SK-N-SH (cell line): ENCODE data around the gene LRRC36. TPM values are rescaled to one million over a fixed set of nuclear protein-coding genes. Genes with fewer than 3 reads are reported as not detected.

ENCODE experiments used
- CTCF ChIA-PET: fragments of 300-600, 350-600 bp; formaldehyde crosslinking; extraction: SDS; loops from one replicate; lab custom pipeline; 2021; lab: Yijun Ruan, JAX
- POLR2A ChIA-PET: fragments of 350-600 bp; sonication (Branson Sonifier 250); formaldehyde crosslinking; extraction: SDS; loops from one replicate; lab custom pipeline; 2020; ENCODE audit warnings: antibody characterized with exemption, inconsistent platforms; lab: Yijun Ruan, JAX
- DNase-seq: peaks from one replicate; pipeline ENCODE4 v3.0.0; 2012
- H2AFZ ChIP-seq: fragments of 200-600 bp; sonication (generic); 2 replicates; pipeline ENCODE4 v1.8.1; 2016; ENCODE audit warnings: antibody characterized with exemption, mild to moderate bottlenecking, low read depth
- H3F3A ChIP-seq: fragments of 200-600 bp; sonication (generic); replicated peaks from 2 replicates; pipeline ENCODE3; 2016; ENCODE audit warnings: antibody characterized with exemption, mild to moderate bottlenecking; ENCODE audit not compliant: insufficient read depth
- H3K27ac ChIP-seq, 2 experiments: fragments of 200-500 bp in 1 of 2; fragments of 200-600 bp in 1 of 2; sonication (Bioruptor generic) in 1 of 2; sonication (generic), shearing (Covaris generic) in 1 of 2; 2 replicates each; pipeline versions ENCODE4 v1.5.1 to v1.6.1; 2014 to 2016; ENCODE audit warnings: low read depth in 2 of 2, inconsistent platforms in 1 of 2, low read length in 1 of 2, mild to moderate bottlenecking in 1 of 2, mixed read lengths in 1 of 2
- H3K27me3 ChIP-seq: fragments of 200-600 bp; sonication (generic), shearing (Covaris generic); 2 replicates; pipeline ENCODE4 v1.6.1; 2016; ENCODE audit warnings: mixed run types; ENCODE audit not compliant: insufficient read depth
- H3K36me3 ChIP-seq, 2 experiments: fragments of 200-500 bp in 1 of 2; fragments of 200-600 bp in 1 of 2; sonication (Bioruptor generic) in 1 of 2; sonication (generic) in 1 of 2; replicated peaks in 1 of 2; 2 replicates each; pipeline versions ENCODE3 to v1.5.1; 2014 to 2016; ENCODE audit warnings: low read length in 1 of 2, mild to moderate bottlenecking in 1 of 2; ENCODE audit not compliant: insufficient read depth in 2 of 2, control insufficient read depth in 1 of 2
- H3K4me1 ChIP-seq, 2 experiments: fragments of 200-500 bp in 1 of 2; fragments of 200-600 bp in 1 of 2; sonication (Bioruptor generic) in 1 of 2; sonication (generic), shearing (Covaris generic) in 1 of 2; 2 replicates each; pipeline versions ENCODE4 v1.5.1 to v1.6.1; 2014 to 2016; ENCODE audit warnings: low read depth in 1 of 2, low read length in 1 of 2, mixed run types in 1 of 2; ENCODE audit not compliant: insufficient read depth in 2 of 2, control insufficient read depth in 1 of 2
- H3K4me2 ChIP-seq: fragments of 200-600 bp; sonication (generic), shearing (Covaris generic); 2 replicates; pipeline ENCODE4 v1.6.1; 2017; ENCODE audit warnings: mixed run types
- H3K4me3 ChIP-seq, 2 experiments: fragments of 200-500 bp in 1 of 2; fragments of 200-600 bp in 1 of 2; sonication (Bioruptor generic) in 1 of 2; sonication (generic), shearing (Covaris generic) in 1 of 2; 2 replicates each; pipeline versions ENCODE4 v1.5.1 to v1.8.1; 2014 to 2016; ENCODE audit warnings: low read depth in 2 of 2, inconsistent platforms in 1 of 2, low read length in 1 of 2, mild to moderate bottlenecking in 1 of 2, mixed read lengths in 1 of 2, moderate library complexity in 1 of 2
- H3K79me2 ChIP-seq: fragments of 200-600 bp; sonication (generic); 2 replicates; pipeline ENCODE4 v1.8.1; 2017; ENCODE audit warnings: mild to moderate bottlenecking; ENCODE audit not compliant: insufficient read depth
- H3K9ac ChIP-seq: fragments of 200-600 bp; sonication (generic); 2 replicates; pipeline ENCODE4 v1.6.1; 2017; ENCODE audit warnings: mixed run types
- H3K9me2 ChIP-seq: fragments of 200-600 bp; sonication (generic); 2 replicates; pipeline ENCODE4 v1.6.1; 2017; ENCODE audit warnings: mixed run types
- H3K9me3 ChIP-seq: fragments of 200-600 bp; sonication (generic); 2 replicates; pipeline ENCODE4 v1.6.1; 2017; ENCODE audit warnings: mixed run types, mild to moderate bottlenecking, moderate library complexity
- H4K20me1 ChIP-seq: fragments of 200-600 bp; sonication (generic); 2 replicates; pipeline ENCODE4 v1.6.1; 2017; ENCODE audit warnings: mild to moderate bottlenecking, mixed run types; ENCODE audit not compliant: insufficient read depth
- CHD2 ChIP-seq: fragments of 150-350 bp; IDR thresholded peaks from 2 replicates; pipeline ENCODE4 v1.6.1; 2018; ENCODE audit warnings: low read length; ENCODE audit not compliant: partially characterized antibody
- ELF1 ChIP-seq: IDR thresholded peaks from 2 replicates; pipeline ENCODE4 v1.4.0; 2012
- EZH2phosphoT487 ChIP-seq: fragments of 200-600 bp; sonication (generic); IDR thresholded peaks from 2 replicates; pipeline ENCODE4 v1.6.1; 2017; ENCODE audit warnings: low read depth, mixed run types, mild to moderate bottlenecking, antibody characterized with exemption, moderate library complexity, borderline replicate concordance
- JUND ChIP-seq: IDR thresholded peaks from 2 replicates; pipeline ENCODE4 v1.4.0; 2012
- MEF2A ChIP-seq: IDR thresholded peaks from 2 replicates; pipeline ENCODE4 v1.4.0; 2012; ENCODE audit warnings: low read depth, borderline replicate concordance
- MXI1 ChIP-seq: IDR thresholded peaks from 2 replicates; pipeline ENCODE4 v1.6.1; 2012; ENCODE audit warnings: mild to moderate bottlenecking, low read depth, low read length, improper control_type of control experiment
- NFIC ChIP-seq: IDR thresholded peaks from 2 replicates; pipeline ENCODE4 v1.4.0; 2012; ENCODE audit warnings: borderline replicate concordance
- NRF1 ChIP-seq: IDR thresholded peaks from 2 replicates; pipeline ENCODE4 v1.6.1; 2012; ENCODE audit warnings: low read depth, mild to moderate bottlenecking, low read length
- POLR2AphosphoS5 ChIP-seq: IDR thresholded peaks from 2 replicates; pipeline ENCODE4 v1.6.1; 2012; ENCODE audit warnings: low read depth, low read length
- RFX5 ChIP-seq: IDR thresholded peaks from 2 replicates; pipeline ENCODE4 v1.6.1; 2012; ENCODE audit warnings: mild to moderate bottlenecking, improper control_type of control experiment, low read length
- SIN3A ChIP-seq: IDR thresholded peaks from 2 replicates; pipeline ENCODE4 v1.6.1; 2012; ENCODE audit warnings: low read depth, mild to moderate bottlenecking, low read length, moderate library complexity, borderline replicate concordance
- SMC3 ChIP-seq: IDR thresholded peaks from 2 replicates; pipeline ENCODE4 v1.6.1; 2012; ENCODE audit warnings: low read depth, low read length, improper control_type of control experiment
- TCF12 ChIP-seq: IDR thresholded peaks from 2 replicates; pipeline ENCODE4 v1.4.0; 2012
- YY1 ChIP-seq: IDR thresholded peaks from 2 replicates; pipeline ENCODE4 v1.4.0; 2012; ENCODE audit warnings: low read depth, mild to moderate bottlenecking
- WGBS: methylation state at CpG from one replicate; pipeline ENCODE4 v1.1.6; 2017; ENCODE audit warnings: low lambda C conversion rate; 5-methylcytosine and 5-hydroxymethylcytosine counted together
- polyA plus RNA-seq, 3 experiments: library from polyadenylated mRNA; depleted of rRNA; stranded (reverse); fragments of >200 nt; gene quantifications; 2 replicates each; pipeline ENCODE4 v1.2.3, GENCODE V29; 2012
- TF ChIP-seq, protein P1 (sequence below): IDR thresholded peaks from 2 replicates; pipeline ENCODE4; 2012
- TF ChIP-seq, protein P2 (sequence below): fragments of 150-350 bp; IDR thresholded peaks from 2 replicates; pipeline ENCODE4 v1.6.1; 2016; ENCODE audit warnings: mild to moderate bottlenecking, low read depth, low read length
- TF ChIP-seq, protein P3 (sequence below): IDR thresholded peaks from 2 replicates; pipeline ENCODE4 v1.4.0; 2012; ENCODE audit warnings: low read depth

The LRRC36 gene
- polyA plus RNA-seq, 1 of the 3 experiments (the other 2 are of a cell fraction): 0.92 TPM

DNA sequence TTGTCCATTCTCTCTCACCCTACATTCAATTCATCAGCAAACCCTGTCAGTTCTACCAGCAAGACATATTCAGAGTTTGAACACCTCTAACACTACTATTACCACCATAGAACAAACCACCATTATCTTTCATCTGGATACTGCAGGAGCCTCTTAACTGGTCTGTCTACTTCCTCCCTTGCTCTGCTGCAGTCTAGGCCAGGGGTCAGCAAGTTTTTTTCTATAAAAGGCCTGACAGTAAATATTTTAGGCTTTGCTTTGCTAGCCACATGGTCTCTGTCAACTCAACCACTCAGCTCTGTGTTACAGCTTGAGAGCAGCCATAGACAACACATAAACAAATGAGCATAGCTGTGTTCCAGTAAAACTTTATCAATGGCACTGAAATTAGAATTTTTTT lies 13.9 kb upstream of the LRRC36 start (continued):
- TF ChIP-seq, protein P1, sequence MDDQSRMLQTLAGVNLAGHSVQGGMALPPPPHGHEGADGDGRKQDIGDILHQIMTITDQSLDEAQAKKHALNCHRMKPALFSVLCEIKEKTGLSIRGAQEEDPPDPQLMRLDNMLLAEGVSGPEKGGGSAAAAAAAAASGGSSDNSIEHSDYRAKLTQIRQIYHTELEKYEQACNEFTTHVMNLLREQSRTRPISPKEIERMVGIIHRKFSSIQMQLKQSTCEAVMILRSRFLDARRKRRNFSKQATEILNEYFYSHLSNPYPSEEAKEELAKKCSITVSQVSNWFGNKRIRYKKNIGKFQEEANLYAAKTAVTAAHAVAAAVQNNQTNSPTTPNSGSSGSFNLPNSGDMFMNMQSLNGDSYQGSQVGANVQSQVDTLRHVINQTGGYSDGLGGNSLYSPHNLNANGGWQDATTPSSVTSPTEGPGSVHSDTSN: no peak
- TF ChIP-seq SIN3A (no peak), MXI1 (no peak), MEF2A (no peak), CHD2 (no peak), NFIC (no peak)

DNA sequence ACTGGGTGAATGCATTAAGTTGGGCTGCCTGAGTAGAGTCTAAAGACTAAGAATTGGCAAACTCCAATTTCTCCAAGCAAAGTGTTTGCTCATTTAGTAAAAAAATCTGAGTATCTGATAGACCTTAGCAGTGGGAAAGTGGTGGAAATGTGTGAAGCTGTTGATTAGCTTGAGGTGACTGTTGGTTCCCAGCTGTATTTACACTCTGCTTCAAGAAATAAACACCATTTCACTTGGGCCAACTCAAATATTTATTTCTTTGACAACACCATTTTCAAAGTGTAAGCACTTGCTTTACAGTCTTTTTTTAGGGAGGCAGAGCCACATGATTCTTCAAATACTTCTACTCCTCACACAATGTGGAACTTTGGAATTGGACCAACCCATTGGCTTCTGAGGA lies 8.8 kb upstream of the LRRC36 start:
- H3K4me1 ChIP-seq: 0 out of 4 replicates have a peak, but pooled peaks cover 0 to under 1% of the 10 kb centered on the region in 2 experiments
- TF ChIP-seq POLR2AphosphoS5: no peak
- no peak for TF ChIP-seq NRF1
- no peak for TF ChIP-seq SMC3
- no peak for TF ChIP-seq JUND
- TF ChIP-seq YY1: no peak
- TF ChIP-seq NFIC: no peak
- TF ChIP-seq TCF12: no peak
- TF ChIP-seq, protein P2, sequence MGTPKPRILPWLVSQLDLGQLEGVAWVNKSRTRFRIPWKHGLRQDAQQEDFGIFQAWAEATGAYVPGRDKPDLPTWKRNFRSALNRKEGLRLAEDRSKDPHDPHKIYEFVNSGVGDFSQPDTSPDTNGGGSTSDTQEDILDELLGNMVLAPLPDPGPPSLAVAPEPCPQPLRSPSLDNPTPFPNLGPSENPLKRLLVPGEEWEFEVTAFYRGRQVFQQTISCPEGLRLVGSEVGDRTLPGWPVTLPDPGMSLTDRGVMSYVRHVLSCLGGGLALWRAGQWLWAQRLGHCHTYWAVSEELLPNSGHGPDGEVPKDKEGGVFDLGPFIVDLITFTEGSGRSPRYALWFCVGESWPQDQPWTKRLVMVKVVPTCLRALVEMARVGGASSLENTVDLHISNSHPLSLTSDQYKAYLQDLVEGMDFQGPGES: no peak
- no peak for DNase-seq
- no peak overlapping the region for H3K9ac ChIP-seq
- H3K4me2 ChIP-seq: no peak overlapping the region
- H4K20me1 ChIP-seq: no peaks in the 10 kb centered on the region
- no peak overlapping the region for H3K4me3 ChIP-seq
- POLR2A ChIA-PET: no interaction called here
- H3F3A ChIP-seq: no peaks in the 10 kb centered on the region
- no peaks in the 10 kb centered on the region for H3K27me3 ChIP-seq
- H2AFZ ChIP-seq: no peak overlapping the region
- no peaks in the 10 kb centered on the region for H3K9me2 ChIP-seq
- no peak overlapping the region for H3K27ac ChIP-seq
- CTCF ChIA-PET: interaction anchor here (1.4 to 1.7 kb wide), 2 partner anchors 8 to 487 kb away, joined by 3 to 4 read pairs; partner anchors contain the start of genes KCTD19, LRRC36 and NAE1
- H3K36me3 ChIP-seq: no peaks in the 10 kb centered on the region
- no peaks in the 10 kb centered on the region for H3K79me2 ChIP-seq
- no peaks in the 10 kb centered on the region for H3K9me3 ChIP-seq

DNA sequence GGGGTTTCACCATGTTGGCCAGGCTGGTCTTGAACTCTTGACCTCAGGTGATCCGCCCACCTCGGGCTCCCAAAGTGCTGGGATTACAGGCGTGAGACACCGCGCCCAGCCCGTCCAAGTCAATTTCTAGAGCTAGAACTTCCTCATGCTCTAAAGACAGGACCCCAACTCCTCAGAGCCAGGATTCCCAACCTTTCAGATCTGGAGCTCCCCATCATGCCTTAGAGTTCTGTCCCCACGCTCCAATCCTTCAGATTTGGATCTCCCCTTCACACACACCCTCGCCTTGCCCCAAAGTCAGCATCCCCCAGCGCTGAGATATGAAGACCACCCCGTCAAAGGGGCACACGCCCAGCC lies 522 bp upstream of the LRRC36 start:
- DNase-seq: no peak
- peak overlapping the region; percentile 58 to 70 for H3K4me3 ChIP-seq
- WGBS: 24% methylated on average over 11 of the region's 11 CpGs
- TF ChIP-seq, protein P3, sequence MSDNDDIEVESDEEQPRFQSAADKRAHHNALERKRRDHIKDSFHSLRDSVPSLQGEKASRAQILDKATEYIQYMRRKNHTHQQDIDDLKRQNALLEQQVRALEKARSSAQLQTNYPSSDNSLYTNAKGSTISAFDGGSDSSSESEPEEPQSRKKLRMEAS: no peak
- TF ChIP-seq, protein P1: no peak
- TF ChIP-seq RFX5 (no peak), EZH2phosphoT487 (no peak), SIN3A (no peak), ELF1 (no peak)
- TF ChIP-seq, all 33 proteins: peak for 0
- no peaks in the 10 kb centered on the region for H3K27me3 ChIP-seq
- no peaks in the 10 kb centered on the region for H3K9me3 ChIP-seq
- H3K4me1 ChIP-seq: peaks cover 0 to 6% of the 10 kb centered on the region in 2 experiments; a peak in 1 of 4 replicates
- ChIA-PET POLR2A (interaction anchor here (1.4 kb wide), 1 partner anchor 77 kb away, joined by 4 read pairs; the partner anchor contains the start of gene SLC9A5), CTCF (interaction anchor here (0.5 to 3.1 kb wide), 40 partner anchors 9 to 524 kb away, joined by 3 to 26 read pairs (median 4); partner anchors contain the start of genes ATP6V0D1, CARMIL2, ELMO3 and SLC9A5)
- H2AFZ ChIP-seq: peak overlapping the region; percentile 97
- no peaks in the 10 kb centered on the region for H3K9me2 ChIP-seq
- H3K9ac ChIP-seq: peak overlapping the region; percentile 72
- H3K79me2 ChIP-seq: no peaks in the 10 kb centered on the region
- peak overlapping the region; percentile 88 for H3K4me2 ChIP-seq
- peaks cover 23% of the 10 kb centered on the region for H3F3A ChIP-seq
- peak overlapping the region in 1 of 2 experiments; percentile 29; a peak in 1 of 4 replicates for H3K27ac ChIP-seq
- H3K36me3 ChIP-seq: no peaks in the 10 kb centered on the region
- H4K20me1 ChIP-seq: no peaks in the 10 kb centered on the region
